Measurements from ENCODE around the gene CARD8. TPM values are rescaled to one million over a fixed set of nuclear protein-coding genes. Genes with fewer than 3 reads are reported as not detected.

The CARD8 gene
- total RNA-seq, 1 experiment from 2014 or later: 25.6 TPM

DNA sequence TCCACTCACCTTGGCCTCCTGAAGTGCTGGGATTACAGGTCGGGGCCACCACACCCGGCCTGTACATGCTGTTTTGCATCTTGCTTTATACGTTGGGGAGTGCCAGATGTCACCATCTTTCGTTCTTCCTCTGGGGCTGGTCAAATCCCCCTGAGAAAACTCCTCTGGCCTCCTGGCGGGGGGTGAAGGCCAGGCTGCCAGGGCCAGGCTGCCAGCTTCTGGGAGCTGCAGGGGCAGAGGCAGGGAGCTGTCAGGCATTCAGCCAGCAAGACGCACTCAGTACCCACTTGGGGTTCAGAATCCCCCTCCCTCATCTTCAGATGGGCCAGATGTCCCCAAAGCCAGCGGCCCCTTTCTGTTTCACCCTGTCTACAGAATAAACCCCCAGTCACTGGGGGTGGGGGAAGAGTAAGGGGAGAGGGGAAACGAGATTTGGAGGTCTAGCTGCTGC is 69.1 kb downstream of the CARD8 start:
- Histone ChIP-seq H2AFZ (no peak overlapping the region), H3K9me3 (ENCODE audit: insufficient read depth, low read depth) (0 out of 2 replicates have a peak, but pooled peaks cover 1% of the 10 kb centered on the region), H3K4me2 (no peak overlapping the region), H3K9me2 (ENCODE audit: insufficient read depth) (no peaks in the 10 kb centered on the region), H3K4me3 (no peak overlapping the region), H3K27ac (no peak overlapping the region), H3K36me3 (ENCODE audit: low read depth) (peaks cover 2% of the 10 kb centered on the region; the same call in 1 of the 2 replicates), H3K27me3 (ENCODE audit: insufficient read depth, low read depth) (no peaks in the 10 kb centered on the region), H4K20me1 (ENCODE audit: insufficient read depth) (peaks cover 5% of the 10 kb centered on the region; the same call in 1 of the 2 replicates), H3F3A (ENCODE audit: insufficient read depth, low read depth) (no peaks in the 10 kb centered on the region; the same call in none of the 2 replicates), H3K79me2 (ENCODE audit: low read depth) (no peaks in the 10 kb centered on the region), H3K4me1 (replicated peaks; ENCODE audit: insufficient read depth) (no peaks in the 10 kb centered on the region)
- no peak for DNase-seq
- POLR2A ChIA-PET (ENCODE audit: unreplicated experiment): interaction anchor here (0.7 kb wide), 1 partner anchor 26 kb away, joined by 7 read pairs; no protein-coding TSS in a partner anchor
- CTCF ChIA-PET: no interaction called here
- intact Hi-C loops (cut with micrococcal nuclease; ENCODE audit: unreplicated experiment): no loop called here
- BruUV-seq (replicated peaks): no TSS peak
- TF ChIP-seq CTCF (conservative IDR thresholded peaks at IDR 0.05): no peak

GRCh38 chr19:48186015-48186414 is 69.7 kb downstream of the CARD8 start:
- Histone ChIP-seq H3F3A (ENCODE audit: insufficient read depth, low read depth) (peaks cover 5% of the 10 kb centered on the region), H3K4me2 (no peak overlapping the region), H4K20me1 (ENCODE audit: insufficient read depth) (peaks cover 5% of the 10 kb centered on the region; the same call in 1 of the 2 replicates), H3K27me3 (ENCODE audit: insufficient read depth, low read depth) (no peaks in the 10 kb centered on the region), H2AFZ (no peak overlapping the region), H3K79me2 (ENCODE audit: low read depth) (no peaks in the 10 kb centered on the region), H3K9me3 (ENCODE audit: insufficient read depth, low read depth) (0 out of 2 replicates have a peak, but pooled peaks cover 7% of the 10 kb centered on the region), H3K27ac (no peak overlapping the region), H3K36me3 (ENCODE audit: low read depth) (peaks cover 7% of the 10 kb centered on the region; the same call in 1 of the 2 replicates), H3K4me3 (no peak overlapping the region), H3K9me2 (ENCODE audit: insufficient read depth) (no peaks in the 10 kb centered on the region), H3K4me1 (replicated peaks; ENCODE audit: insufficient read depth) (no peaks in the 10 kb centered on the region)
- no peak for DNase-seq
- CTCF ChIA-PET: interaction anchor here (0.6 kb wide), 1 partner anchor 14 kb away, joined by 3 read pairs; no protein-coding TSS in a partner anchor
- POLR2A ChIA-PET (ENCODE audit: unreplicated experiment): no interaction called here
- intact Hi-C loops (cut with micrococcal nuclease; ENCODE audit: unreplicated experiment): no loop called here
- TF ChIP-seq CTCF (conservative IDR thresholded peaks at IDR 0.05) (no peak), EZH2 (IDR thresholded peaks at IDR 0.05; ENCODE audit: low read depth) (no peak)
- BruUV-seq (replicated peaks): no TSS peak

DNA sequence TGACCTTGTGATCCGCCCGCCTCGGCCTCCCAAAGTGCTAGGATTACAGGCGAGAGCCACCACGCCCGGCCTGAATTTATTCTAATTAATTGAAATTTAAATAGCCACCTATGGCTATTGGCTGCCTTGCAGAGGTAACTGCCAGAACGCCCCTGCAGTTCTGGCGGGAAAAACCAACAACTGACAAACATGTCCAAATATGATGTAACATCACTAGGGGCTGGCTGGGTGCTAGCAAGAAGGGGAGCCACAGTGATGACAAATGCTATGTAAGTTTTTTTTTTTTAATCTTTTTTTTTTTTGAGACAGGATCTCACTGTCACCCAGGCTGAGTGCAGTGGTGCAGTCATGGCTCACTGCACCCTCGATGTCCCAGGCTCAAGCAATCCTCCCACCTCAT is 72.4 kb downstream of the CARD8 start:
- no peaks in the 10 kb centered on the region for H3K79me2 ChIP-seq (ENCODE audit: low read depth)
- no peak for TF ChIP-seq CTCF (conservative IDR thresholded peaks at IDR 0.05)
- TF ChIP-seq EZH2 (IDR thresholded peaks at IDR 0.05; ENCODE audit: low read depth): no peak
- H3K9me3 ChIP-seq (ENCODE audit: insufficient read depth, low read depth): 0 out of 2 replicates have a peak, but pooled peaks cover 7% of the 10 kb centered on the region
- CTCF ChIA-PET: no interaction called here
- H3K9me2 ChIP-seq (ENCODE audit: insufficient read depth): no peaks in the 10 kb centered on the region
- H2AFZ ChIP-seq: no peak overlapping the region
- DNase-seq: no peak
- peaks cover 9% of the 10 kb centered on the region; the same call in 1 of the 2 replicates for H3K36me3 ChIP-seq (ENCODE audit: low read depth)
- intact Hi-C loops (cut with micrococcal nuclease; ENCODE audit: unreplicated experiment): no loop called here
- H3F3A ChIP-seq (ENCODE audit: insufficient read depth, low read depth): peaks cover 9% of the 10 kb centered on the region
- no peak overlapping the region for H3K4me3 ChIP-seq
- H4K20me1 ChIP-seq (ENCODE audit: insufficient read depth): peaks cover 5% of the 10 kb centered on the region; the same call in 1 of the 2 replicates
- POLR2A ChIA-PET (ENCODE audit: unreplicated experiment): no interaction called here
- H3K27me3 ChIP-seq (ENCODE audit: insufficient read depth, low read depth): no peaks in the 10 kb centered on the region
- H3K4me2 ChIP-seq: no peak overlapping the region
- TSS peak; percentile 13 for BruUV-seq (replicated peaks)
- H3K27ac ChIP-seq: no peak overlapping the region
- H3K4me1 ChIP-seq (replicated peaks; ENCODE audit: insufficient read depth): no peaks in the 10 kb centered on the region

All from PC-9 (cell line).